H54 (cell line): ENCODE data around the gene DEPDC5.
"Not testable (repeated sequence)": the region's sequence is repeated elsewhere in the genome, so short reads cannot be mapped to it uniquely, and the experiment has no call there.

Experiments
- DNase-seq: peaks from one replicate; pipeline ENCODE4 v3.0.0; 2011; ENCODE audit warnings: low spot score, mixed read lengths; ENCODE audit not compliant: insufficient read length
- FAIRE-seq: peaks from 3 replicates; lab custom pipeline; 2011; peaks lifted over from hg19 to GRCh38; lab: Jason Lieb, UNC
- POLR2A ChIP-seq: IDR thresholded peaks from 2 replicates; pipeline ENCODE4 v1.6.1; 2011; ENCODE audit warnings: low read depth, mild to moderate bottlenecking, low read length

The DEPDC5 gene

GRCh38 chr22:31753634-31754501 is at the start of gene DEPDC5:
Gene DEPDC5 (plus strand): TSS chr22:31754019. CDS start chr22:31754922, 903 bp downstream.
- peak; percentile 57 for TF ChIP-seq POLR2A
- no peak for FAIRE-seq
- DNase-seq = peak; percentile 74

DNA sequence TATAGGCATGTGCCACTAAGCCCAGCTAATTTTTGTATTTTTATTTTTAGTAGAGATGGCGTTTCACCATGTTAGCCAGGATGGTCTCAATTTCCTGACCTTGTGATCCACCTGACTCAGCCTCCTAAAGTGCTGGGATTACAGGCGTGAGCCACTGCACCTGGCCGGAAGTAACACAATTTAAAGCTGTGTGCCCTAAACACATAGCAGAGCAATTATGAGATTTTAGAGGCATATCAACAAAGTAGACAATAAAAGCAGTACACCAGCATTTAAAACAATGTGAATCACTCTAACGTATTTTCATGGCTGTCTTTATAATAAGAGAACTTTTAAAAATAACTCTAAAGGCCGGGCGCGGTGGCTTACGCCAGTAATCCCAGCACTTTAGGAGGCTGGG is 46.3 kb upstream of the DEPDC5 start:
- no peak for FAIRE-seq
- no peak for TF ChIP-seq POLR2A
- no peak for DNase-seq

DNA sequence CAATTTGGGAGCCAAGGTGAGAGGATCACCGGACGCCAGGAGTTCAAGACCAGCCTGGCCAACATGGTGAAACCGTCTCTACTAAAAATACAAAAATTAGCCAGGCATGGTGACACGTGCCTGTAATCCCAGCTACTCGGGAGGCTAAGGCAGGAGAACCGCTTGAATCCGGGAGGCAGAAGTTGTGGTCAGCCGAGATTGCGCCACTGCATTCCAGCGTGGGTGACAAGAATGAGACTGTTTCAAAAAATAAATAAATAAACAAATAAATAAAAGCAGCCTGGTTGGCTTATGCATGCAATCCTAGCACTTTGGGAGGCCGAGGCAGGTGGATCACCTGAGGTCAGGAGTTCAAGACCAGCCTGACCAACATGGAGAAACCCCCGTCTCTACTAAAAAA is 42.6 kb upstream of the DEPDC5 start:
- DNase-seq, FAIRE-seq: not testable (repeated sequence)

DNA sequence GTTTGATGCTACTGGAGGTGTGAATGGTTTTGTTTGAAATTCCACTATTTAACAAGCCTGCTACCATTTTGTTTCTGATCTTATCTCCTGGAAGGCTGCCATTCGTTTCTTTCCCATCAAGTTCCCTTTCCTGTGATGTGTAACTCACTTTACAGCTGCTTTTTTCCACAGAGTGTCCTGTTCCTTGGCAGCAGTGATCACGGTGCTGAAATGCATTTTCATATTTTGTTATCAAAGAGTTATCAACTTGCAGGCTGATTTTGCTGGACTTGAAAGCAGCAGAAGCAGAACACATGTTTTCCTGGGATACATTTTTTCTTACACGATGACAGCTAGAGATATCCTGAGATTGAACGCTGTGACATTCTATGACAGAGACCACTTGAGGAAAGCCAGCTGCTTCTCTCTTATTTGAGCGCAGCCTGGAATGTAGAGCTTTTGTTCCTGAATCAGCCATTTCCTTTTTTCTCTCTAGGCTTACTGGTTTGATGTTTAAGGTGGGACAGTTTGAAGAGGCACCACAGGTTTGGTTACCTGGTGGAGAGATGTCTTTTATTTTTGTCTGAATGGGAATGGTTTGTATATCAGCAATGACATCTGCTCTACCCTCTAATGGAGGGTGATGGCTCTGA is 38.6 kb upstream of the DEPDC5 start:
- no peak for FAIRE-seq
- TF ChIP-seq POLR2A = no peak
- no peak for DNase-seq

DNA sequence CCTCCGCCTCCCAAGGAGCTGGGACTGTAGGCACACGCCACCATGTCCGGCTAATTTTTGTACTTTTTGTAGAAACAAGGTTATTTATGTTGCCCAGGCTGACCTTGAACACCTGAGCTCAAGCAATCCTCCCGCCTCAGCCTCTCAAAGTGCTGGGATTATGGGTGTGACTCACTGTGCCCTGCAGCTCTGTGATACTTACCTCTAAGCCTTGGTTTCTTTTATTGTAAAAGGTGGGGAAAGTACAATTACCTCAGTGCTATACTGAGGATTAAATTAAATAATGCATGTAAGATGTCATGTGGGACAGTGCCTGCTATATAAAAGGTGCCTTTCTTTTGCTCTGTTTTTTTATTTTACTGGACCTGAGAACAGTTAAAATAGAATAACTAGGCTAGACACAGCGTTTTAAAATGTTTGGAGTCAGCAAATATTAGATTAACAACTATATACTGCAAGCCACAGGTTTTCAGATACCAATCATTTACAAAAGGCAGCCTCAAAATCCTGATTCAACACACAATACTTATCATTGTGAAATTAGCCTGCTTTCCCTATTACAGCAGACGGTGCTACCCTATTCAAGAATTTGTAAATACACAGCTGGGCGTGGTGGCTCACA is 33.9 kb upstream of the DEPDC5 start:
- no peak for FAIRE-seq
- DNase-seq = no peak
- TF ChIP-seq POLR2A = no peak

- TF ChIP-seq POLR2A = no peak
- DNase-seq = no peak
- FAIRE-seq = no peak
Observed at GRCh38 chr22:31723723-31724122, 30.1 kb upstream of the DEPDC5 start.

GRCh38 chr22:31726692-31727091 is 27.1 kb upstream of the DEPDC5 start:
- FAIRE-seq (no peak), DNase-seq (no peak)
- TF ChIP-seq POLR2A = no peak

DNA sequence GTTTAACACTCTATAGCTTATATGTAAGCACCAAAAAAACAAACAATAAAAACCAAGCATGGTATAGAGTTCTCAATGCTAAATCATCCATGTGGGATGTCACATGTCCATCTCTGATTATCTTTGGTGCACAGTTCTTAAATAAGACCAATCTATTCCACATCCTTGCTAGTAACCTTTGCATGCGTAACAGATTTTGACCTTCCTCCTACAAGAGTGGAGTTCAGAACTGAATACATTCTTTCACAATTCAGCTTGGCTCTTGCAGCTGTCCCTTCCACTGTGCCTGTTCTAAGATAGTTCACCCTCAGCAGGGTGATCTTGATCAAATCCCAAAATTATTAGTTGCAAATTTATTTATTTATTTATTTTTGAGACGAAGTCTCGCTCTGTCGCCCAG is 25.0 kb upstream of the DEPDC5 start:
- TF ChIP-seq POLR2A = no peak
- FAIRE-seq = no peak
- DNase-seq = no peak

DNA sequence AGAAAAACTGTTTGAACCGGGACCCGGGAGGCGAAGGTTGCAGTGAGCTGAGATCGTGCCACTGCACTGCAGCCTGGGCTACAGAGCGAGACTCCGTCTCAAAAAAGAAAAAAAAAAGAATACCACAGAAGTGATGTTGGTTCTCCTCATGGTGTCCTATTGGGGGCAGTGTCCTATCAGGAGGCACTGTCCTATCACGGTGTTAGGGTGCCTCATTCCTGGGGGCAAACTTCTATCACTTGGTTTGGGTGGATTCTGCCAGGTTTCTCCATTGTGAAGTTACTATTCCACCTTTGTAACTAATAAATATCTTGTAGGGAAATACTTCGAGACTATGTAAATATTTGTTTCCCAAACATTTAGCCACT is 23.5 kb upstream of the DEPDC5 start:
- FAIRE-seq = no peak
- TF ChIP-seq POLR2A = no peak
- DNase-seq = no peak

DNA sequence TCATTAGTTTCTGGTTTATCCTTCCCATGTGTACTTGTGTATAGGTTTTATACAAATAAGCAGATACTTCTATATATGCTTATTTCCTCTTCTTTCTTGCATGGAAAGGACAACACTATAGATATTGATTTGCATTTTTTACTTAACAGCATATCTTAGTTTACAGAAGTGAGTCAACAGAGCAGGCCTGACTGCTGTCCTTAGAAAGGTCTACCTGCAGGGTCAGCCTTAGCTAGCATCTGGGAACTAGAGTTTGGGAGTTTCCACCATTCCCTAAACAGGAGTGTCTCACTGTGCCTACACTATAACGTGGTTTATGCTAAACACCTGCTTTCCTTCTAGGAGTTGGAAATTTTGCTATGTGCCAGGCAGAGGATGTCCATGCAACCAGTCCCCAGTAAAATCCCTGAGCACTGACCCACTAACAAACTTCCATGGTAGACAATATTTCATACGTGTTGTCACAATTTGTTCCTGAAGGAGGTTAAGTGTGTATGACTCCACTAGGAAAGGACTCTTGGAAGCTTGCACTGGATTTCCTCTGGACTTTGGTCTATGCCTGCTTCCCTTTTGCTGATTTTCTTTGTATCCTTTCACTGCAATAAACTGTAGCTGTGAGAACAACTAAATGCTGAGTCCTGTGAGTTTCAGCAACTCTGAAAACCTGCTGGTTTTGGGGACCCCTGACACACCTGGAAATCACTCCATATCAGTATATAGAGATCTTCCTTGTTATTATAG is 21.6 kb upstream of the DEPDC5 start:
- DNase-seq (no peak), FAIRE-seq (no peak)
- no peak for TF ChIP-seq POLR2A

DNA sequence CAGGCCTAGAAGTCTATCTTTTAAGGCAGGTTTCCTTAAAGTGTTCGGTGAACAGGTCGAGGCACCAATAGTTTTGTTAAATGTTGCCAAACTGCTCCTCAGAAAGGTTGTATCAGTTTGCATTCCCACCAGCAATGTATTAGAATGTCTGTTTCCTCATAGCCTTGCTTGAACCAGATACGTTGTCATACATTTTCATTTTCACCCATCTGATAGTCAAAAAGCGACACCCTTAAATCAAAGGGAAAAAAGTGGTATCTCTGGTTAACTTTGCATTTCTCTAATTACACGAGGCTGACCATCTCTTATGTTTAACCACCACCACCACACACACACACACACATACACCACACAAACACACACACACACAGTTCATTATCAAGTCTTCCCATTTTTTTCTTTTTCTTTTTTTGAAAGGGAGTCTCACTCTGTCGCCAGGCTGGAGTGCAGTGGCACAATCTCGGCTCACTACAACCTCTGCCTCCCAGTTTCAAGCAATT is 20.2 kb upstream of the DEPDC5 start:
- FAIRE-seq (no peak), DNase-seq (no peak)
- TF ChIP-seq POLR2A = no peak

GRCh38 chr22:31734512-31734911 is 19.3 kb upstream of the DEPDC5 start:
- DNase-seq (peak; percentile 20), FAIRE-seq (peak; percentile 94)
- no peak for TF ChIP-seq POLR2A

GRCh38 chr22:31736458-31736857 is 17.4 kb upstream of the DEPDC5 start:
- FAIRE-seq (no peak), DNase-seq (no peak)
- TF ChIP-seq POLR2A = no peak
